A673 (cell line): ENCODE data around the gene COX6B1.

Source experiments
- EZH2 ChIP-seq: fragments of 200-600 bp; sonication (generic); IDR thresholded peaks from 2 replicates; pipeline ENCODE4 v1.6.1; 2017; ENCODE audit warnings: borderline replicate concordance, low read depth, mild to moderate bottlenecking, mixed read lengths, antibody characterized with exemption, low read length; ENCODE audit not compliant: poor library complexity, severe bottlenecking
- TF ChIP-seq, protein P1 (sequence below): fragments of 300-800, 200-600 bp; sonication (generic); conservative IDR thresholded peaks from 2 replicates; pipeline ENCODE4 v1.5.1; 2017; ENCODE audit warnings: low read depth, mild to moderate bottlenecking, antibody characterized with exemption, low read length, moderate library complexity, mixed read lengths

DNA sequence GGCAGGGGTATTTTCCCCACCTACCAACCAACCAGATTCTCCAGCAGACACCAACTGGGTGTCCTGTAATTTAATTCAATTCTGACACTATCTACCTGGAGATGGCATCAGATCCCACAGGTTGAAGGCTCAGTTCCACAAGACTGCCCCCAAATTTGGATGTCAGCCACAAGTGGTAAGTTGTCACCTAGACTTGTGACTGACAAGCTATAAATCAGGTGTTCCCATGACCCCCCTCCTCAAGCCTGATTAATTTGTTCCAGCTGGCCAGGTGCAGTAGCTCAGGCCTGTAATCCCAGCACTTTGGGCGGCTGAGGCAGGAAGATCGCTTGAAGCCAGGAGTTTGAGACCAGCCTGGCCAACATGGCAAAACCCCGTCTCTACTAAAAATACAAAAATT is 46.2 kb upstream of the COX6B1 start:
- TF ChIP-seq, protein P1, sequence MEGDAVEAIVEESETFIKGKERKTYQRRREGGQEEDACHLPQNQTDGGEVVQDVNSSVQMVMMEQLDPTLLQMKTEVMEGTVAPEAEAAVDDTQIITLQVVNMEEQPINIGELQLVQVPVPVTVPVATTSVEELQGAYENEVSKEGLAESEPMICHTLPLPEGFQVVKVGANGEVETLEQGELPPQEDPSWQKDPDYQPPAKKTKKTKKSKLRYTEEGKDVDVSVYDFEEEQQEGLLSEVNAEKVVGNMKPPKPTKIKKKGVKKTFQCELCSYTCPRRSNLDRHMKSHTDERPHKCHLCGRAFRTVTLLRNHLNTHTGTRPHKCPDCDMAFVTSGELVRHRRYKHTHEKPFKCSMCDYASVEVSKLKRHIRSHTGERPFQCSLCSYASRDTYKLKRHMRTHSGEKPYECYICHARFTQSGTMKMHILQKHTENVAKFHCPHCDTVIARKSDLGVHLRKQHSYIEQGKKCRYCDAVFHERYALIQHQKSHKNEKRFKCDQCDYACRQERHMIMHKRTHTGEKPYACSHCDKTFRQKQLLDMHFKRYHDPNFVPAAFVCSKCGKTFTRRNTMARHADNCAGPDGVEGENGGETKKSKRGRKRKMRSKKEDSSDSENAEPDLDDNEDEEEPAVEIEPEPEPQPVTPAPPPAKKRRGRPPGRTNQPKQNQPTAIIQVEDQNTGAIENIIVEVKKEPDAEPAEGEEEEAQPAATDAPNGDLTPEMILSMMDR = no peak
- no peak for TF ChIP-seq EZH2
